GM10847 (cell line): ENCODE measurements around the gene PRDX2.

Experiments
- POLR2A ChIP-seq: IDR thresholded peaks from 2 replicates; pipeline ENCODE4 v1.6.1; 2011; ENCODE audit not compliant: insufficient read length; ENCODE audit errors: extremely low read depth

The PRDX2 gene

DNA sequence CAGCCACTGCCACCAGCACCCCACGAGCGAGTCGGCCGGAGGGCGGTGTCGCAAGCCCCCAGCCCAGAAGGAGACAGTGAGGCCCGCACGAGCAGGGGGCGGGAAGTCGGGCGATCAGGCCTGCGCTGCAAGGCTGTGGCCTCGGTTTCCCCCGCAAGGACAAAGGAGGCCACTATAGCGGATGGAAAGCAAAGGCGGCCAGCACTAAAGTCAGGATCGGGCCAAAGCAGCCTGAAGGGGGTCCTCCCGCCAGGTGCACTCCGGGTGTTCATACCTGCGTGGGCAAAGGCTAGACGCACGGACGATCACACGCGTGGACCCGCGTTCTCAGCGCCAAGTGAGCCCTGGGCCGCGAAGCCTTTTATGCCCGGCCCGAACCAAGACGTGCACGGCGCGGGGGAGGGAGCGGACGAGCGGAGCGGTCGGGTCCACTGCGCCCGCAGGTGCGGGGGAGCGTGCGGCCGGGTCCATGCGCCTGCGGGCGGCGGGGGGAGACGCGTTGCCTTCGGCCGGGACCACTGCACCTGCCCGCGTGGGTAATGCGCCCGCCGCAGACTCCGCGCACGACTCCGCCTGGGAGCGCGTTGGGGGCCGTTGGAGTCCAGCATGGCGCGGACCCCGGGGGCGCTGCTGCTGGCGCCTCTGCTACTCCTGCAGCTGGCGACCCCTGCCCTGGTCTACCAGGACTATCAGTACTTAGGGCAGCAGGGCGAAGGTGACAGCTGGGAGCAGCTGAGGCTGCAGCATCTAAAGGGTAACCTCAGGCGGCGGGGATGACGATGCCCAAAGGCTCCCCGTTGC lies at the start of gene PRDX2, which contains the start of gene THSD8:
Gene PRDX2, minus strand, starts transcription at position 335 of the 801 bp plus-strand sequence. CDS start 539 bp downstream, outside the sequence.
Gene THSD8, plus strand, starts transcription at position 604 of the 801 bp plus-strand sequence. Its CDS starts 3 bp downstream, at position 607.
- TF ChIP-seq POLR2A: peak; percentile 93

DNA sequence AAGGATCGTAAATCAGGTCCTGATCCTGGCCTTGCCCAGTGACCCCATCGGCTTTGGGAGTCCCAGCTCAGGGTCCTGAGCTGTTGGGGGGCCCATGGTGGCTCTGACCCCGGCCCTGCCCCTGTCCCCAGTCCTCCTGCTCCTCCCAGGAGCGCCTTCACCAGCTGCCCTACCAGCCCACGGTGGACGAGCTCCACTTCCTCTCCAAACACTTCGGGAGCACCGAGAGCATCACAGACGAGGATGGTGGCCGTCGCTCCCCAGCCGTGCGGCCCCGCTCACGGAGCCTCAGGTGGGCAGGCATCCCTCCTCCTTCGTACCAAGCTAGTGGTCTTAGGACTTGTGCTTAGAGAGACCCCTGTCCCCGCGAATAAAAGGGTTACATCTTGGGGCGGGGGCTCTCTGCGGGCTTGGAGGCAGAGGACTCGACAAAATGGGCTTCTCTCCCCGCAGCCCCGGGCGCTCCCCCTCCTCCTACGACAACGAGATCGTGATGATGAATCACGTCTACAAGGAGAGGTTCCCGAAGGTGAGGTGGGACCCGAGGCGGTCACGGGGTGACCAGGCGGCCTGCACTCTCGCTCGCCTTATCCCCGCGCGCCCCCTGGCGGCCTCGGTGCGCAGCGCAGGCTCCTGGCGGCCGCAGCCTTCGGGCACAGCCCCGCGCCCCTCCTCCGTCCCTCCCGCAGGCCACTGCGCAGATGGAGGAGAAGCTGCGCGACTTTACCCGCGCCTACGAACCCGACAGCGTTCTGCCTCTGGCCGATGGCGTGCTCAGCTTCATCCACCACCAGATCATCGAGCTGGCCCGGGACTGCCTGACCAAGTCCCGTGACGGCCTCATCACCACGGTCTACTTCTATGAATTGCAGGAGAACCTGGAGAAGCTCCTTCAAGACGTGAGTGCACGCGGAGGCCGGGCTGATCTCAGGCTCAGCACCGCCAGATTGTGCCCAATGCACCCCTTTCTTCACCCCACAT lies 45.8 kb upstream of the PRDX2 start:
- TF ChIP-seq POLR2A: no peak

DNA sequence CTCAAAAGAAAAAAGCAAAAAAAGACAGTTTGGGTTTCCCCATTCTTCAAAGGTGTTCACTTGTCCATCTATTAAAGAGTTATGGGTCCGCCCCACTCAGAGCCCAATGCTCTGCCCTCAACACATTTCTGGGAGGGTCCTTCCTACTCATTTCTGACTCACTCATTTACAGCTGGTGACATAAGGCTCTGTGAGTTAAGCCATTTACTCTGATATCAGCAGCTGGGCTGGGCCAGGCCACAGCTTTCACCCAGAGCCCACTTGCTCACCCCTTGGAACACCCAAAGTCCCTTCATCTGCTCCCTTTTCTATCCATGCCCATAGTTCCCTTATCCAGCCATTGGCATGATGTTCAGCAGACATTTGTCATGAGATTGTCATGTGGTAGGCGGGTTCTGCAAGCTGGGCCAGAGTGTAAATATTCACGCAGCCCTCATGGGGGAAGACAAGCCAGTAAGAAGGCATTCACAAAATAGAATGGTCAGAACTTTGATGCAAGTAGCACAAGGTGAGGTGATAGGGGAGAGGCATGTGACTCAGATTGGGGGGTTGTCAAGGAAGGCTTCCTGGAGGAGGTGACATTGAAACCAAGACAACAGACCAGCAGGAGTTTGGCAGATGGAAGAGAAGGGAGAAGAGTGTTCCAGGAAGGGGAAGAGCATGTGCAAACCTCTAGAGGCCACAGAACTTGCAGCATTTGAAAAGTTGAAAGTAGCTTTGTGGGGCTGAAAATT lies 42.6 kb upstream of the PRDX2 start:
- TF ChIP-seq POLR2A: no peak

DNA sequence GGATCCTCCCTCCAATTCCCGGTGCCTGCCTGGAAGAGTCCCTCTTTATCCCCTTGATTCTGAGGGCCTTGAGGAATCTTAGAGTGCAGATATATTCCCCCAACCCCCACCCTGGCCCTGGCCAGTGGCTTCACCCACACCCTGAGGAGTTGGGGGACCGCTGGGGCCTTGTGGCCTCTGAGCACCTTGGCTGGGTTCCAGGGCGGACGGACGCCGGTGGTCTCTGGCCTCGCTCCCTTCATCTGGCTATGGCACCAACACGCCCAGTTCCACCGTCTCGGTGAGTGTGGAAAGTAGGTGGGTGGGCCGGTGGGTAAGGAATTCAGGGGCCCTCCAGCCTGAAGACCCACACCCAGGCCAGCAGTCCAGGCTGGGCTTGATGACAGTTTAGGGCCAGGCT lies 41.7 kb upstream of the PRDX2 start:
- TF ChIP-seq POLR2A: no peak

DNA sequence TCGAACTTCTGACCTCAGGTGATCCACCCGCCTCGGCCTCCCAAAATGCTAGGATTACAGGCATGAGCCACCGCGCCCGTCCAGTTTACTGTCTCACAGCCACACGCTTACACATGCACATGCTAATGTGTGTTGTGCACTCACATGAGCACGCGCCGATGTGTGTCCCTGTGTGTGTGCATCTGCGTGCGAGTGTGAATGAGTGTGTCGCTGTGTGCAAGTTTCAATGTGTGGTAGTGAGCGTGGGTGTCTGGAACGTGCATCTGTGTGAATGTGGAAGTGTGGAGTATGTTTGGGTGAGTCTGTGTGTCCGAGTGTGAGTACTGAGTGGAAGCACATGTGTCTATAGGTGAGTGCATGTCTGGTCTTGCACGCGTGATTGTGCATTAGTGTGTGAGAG lies 40.9 kb upstream of the PRDX2 start:
- no peak for TF ChIP-seq POLR2A

DNA sequence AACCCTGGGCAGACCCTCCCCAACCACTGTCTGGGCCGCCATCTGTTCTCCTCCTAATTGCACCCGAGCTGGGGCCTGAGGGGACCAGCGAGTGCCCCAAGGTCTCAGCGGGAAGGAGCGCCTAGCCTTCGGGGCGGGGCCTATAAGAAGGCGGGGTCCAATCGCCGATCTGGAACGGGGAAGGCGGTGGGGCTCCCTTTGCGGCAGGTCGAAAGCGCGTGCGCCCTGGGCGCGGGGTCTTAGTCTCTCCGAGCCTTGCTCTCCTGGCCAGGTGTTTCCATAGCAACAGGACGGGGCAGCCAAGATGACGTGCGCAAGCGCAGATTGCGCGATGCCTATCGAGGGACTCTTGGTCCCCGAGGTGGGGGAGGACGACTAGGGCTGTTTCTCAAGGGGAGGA lies 39.5 kb upstream of the PRDX2 start:
- TF ChIP-seq POLR2A: no peak

DNA sequence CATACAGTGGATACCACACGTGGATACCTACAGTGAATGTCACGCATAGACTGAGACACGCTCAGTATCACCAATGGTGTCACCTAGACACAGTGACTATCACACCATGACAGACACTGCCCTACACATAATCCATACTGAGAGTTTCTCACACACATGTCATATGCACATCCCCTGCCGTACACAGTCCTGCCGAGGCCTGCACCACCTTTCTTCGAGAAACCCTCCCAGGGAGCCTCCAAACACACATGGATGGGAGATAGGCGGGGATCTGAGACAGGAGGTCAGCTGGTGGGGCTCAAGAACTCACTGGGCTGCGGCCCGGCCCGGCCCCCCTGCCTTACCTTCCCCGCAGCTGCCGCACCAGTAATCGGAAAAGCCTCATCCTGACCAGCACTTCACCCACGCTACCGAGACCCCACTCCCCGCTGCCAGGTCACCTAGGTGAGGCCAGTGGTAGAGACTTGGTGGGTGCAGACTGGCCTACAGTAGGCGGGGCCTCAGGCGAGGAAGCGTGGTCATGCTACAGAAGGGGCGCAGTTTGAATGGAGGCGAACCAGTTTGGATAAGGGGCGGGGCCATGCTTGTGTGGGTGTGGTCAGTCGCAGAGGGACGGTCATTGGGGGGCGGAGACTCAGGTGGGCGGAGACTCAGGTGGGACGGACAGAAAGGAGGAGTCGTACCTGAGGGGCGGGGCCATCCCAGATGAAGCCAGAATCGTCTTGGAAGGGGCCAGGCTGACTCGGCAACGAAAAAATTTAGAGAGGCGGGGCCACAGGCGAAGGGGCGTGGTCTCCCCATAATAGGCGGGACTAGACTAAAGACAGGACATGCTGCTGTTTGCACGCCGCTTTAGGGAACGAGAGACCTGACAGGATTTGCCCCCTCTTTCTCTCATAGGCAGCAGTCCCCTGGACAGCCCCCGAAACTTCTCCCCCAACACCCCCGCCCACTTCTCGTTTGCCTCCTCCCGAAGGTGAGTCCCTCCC lies 38.8 kb upstream of the PRDX2 start:
- no peak for TF ChIP-seq POLR2A

DNA sequence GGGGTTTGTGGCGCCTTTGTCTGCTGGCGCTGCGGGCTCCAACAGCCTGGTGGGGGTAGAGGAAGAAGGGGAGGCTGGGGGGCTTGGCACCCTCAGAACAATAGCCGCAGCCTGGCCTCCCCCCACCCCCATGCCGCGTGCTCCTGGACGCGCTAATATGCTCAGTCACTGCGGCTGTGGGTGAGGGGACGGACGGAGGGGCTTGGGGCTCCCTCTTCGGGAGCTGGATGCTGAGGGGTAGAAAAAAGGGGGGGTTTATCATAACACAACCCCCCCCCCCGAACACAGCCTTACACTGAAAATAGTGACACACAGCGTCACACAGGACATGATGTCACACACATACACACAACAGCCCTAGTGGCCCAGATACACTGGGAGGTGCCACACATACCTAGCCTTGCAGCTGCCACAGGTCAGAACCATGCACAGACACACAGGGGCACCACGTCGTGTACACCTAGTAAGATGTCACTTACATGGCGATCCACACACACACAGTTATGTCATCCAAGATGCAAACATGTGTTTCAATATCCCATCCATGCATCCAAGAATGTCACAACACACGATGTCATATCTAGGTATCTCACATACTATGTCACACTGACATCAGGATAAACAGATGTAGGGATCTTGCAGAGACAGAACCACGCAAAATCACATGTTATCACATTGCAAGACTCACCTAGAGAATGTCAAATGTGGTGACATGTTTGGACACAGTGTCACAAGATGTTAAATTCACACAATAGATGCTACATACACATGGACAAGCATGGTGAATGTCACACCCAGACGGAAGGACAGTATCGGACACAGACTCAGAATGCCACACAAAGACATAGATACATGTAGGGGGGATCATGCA lies 37.5 kb upstream of the PRDX2 start:
- no peak for TF ChIP-seq POLR2A

DNA sequence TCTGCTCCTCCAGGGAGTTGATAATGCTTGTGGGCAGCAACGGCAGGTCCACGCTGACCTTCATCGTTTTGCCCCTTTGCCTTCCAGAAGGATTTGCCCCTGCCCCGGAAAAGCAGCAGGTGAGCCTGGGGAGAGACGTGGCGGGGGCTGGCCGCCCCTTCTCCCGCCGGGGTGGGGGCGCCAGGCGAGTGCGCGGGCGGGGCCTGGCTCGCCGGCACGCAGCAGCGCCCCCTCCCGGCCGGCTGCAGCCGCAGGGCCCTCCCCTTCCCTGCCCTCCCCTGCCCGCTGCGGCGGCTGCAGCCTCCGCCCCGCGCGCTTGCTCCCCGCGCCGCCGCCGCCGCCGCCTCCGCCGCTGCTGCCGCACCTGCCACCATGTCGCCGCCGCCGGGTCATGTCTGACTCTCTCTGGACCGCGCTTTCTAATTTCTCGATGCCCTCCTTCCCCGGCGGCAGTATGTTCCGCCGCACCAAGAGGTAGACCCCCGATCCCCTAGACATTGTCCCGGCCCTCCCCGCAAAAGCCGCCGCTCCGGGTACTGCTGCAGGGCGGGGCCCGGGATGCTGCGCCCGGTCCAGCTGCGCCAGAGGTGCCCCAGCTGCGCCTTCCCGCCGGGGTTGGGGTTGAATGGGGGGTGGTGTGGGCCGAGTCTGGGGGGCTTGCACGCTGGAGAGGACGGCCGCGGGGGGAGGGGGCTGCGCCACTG lies 36.7 kb upstream of the PRDX2 start, which contains the start of gene MAST1:
Gene MAST1, plus strand, starts transcription at position 334 of the 704 bp plus-strand sequence. Its CDS starts 58 bp downstream, at position 392.
- TF ChIP-seq POLR2A: no peak

DNA sequence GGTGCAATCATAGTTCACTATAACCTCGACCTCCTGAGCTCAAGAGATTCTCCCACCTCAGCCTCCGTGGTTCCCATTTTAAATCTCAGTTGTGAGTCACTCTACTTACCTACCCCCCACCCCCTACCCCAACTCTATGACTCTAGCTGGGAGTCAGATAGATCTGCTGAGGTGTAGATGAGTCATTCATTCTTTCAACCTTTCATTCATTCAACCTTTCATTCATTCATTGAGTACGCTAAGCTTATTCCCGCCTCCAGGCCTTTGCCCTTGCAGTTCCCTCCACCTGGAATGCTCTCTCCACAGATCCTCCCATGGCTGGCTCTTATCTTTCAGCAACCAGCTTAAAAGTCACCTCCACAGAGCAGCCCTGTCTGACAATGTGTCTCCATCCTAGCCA lies 35.6 kb upstream of the PRDX2 start:
- TF ChIP-seq POLR2A: no peak

DNA sequence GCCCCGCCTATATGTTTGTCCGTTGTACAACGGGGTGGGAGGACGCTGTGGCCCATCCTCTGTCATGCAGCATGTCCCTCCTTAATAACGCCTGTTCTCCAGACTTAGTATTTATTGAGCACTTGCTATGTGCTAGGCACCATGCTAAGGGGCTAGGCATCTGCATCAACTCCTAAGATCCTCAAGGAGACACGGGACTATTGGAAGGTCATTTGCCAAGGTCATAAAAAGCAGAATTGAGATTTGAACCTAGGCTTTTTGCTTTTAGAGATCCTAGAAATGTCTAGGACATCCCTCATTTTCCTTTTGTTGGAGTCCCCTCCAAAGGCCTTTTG lies 34.9 kb upstream of the PRDX2 start:
- TF ChIP-seq POLR2A: no peak

DNA sequence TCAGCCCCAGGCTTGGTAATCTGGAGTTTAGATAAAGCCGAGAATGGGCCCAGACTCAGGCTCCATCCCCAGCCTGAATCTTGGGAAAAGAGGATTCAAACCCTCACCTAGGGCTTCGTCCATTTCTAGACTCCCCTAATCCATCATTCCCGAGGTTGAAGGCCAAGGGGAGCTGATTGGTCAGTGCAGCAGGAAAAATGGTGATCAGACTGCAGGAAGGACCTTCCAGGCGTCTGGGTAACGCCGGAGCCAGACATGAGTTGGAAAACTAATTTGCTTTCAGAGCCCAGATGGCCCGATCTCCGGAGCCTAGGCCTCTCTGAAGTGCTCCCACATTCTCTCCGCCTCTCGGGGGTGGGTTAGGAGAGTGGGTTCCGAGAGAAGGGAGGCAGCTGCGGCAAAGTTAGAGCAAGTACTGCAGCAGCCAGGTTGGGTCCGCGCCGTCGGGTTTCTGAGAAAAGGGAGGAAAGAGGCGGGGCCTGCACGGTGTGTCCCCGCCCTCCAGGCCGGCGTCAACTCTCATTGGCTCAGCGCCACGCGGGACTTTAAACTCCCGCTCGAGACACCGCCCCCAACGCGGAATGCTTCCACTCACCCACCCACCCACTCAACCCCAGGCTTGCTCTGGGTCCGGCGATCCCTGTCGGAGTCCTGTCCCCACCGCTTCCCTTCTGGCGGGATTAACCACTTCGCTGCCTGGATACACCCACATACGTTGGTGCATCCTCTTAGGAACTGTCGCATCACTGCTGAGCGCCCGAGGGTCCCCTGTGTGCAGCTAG lies 33.6 kb upstream of the PRDX2 start:
- TF ChIP-seq POLR2A: no peak
